Renal cortical epithelial cell (primary cell): ENCODE measurements around the gene INPP1. TPM values are rescaled to one million over a fixed set of nuclear protein-coding genes. Genes with fewer than 3 reads are reported as not detected.
A peak's percentile ranks its signal among the peaks of the same experiment; 100 is the strongest.
"Not testable (repeated sequence)": the region's sequence is repeated elsewhere in the genome, so short reads cannot be mapped to it uniquely, and the experiment has no call there.

Experiments
- DNase-seq: peaks from one replicate; pipeline ENCODE4 v3.0.0-alpha.2; 2011; ENCODE audit warnings: low read depth
- total RNA-seq: library from RNA; depleted of rRNA; stranded (reverse); fragments of >200 nt; gene quantifications from 2 replicates; pipeline ENCODE4 v1.2.3, GENCODE V29; 2014

The INPP1 gene
- 6.9 and 11.1 TPM in 2 replicates for total RNA-seq

- peak; percentile 18 for DNase-seq
Observed at GRCh38 chr2:190343536-190344275, at the start of gene INPP1. Gene INPP1, plus strand, starts transcription at chr2:190343589. Its CDS starts 16,514 bp downstream, at chr2:190360103.

- DNase-seq, result not testable (repeated sequence)
Observed at GRCh38 chr2:190297880-190298279, 45.5 kb upstream of the INPP1 start.

GRCh38 chr2:190301032-190301431 is 42.4 kb upstream of the INPP1 start:
- DNase-seq, result no peak

GRCh38 chr2:190302052-190302451 is 41.3 kb upstream of the INPP1 start:
- no peak for DNase-seq

- DNase-seq, result no peak
Observed at GRCh38 chr2:190303647-190304046, 39.7 kb upstream of the INPP1 start.

- DNase-seq, result no peak
Observed at GRCh38 chr2:190304404-190304803, 39.0 kb upstream of the INPP1 start.

GRCh38 chr2:190308031-190308430 is 35.4 kb upstream of the INPP1 start:
- no peak for DNase-seq

- DNase-seq, result no peak
Observed at GRCh38 chr2:190311893-190312634, 31.3 kb upstream of the INPP1 start.

GRCh38 chr2:190312635-190313025 is 30.8 kb upstream of the INPP1 start:
- not testable (repeated sequence) for DNase-seq

- no peak for DNase-seq
Observed at GRCh38 chr2:190313880-190314279, 29.5 kb upstream of the INPP1 start.

GRCh38 chr2:190315273-190315672 is 28.1 kb upstream of the INPP1 start:
- no peak for DNase-seq

GRCh38 chr2:190318514-190318913 is 24.9 kb upstream of the INPP1 start:
- peak; percentile 21 for DNase-seq

- DNase-seq, result no peak
Observed at GRCh38 chr2:190318931-190319554, 24.3 kb upstream of the INPP1 start.

- DNase-seq, result peak; percentile 96
Observed at GRCh38 chr2:190319555-190320498, 23.6 kb upstream of the INPP1 start, which contains the start of gene HIBCH. Gene HIBCH, minus strand, starts transcription at chr2:190319826. Its CDS starts 76 bp downstream, at chr2:190319750.

GRCh38 chr2:190320696-190321095 is 22.7 kb upstream of the INPP1 start:
- DNase-seq, result no peak

- no peak for DNase-seq
Observed at GRCh38 chr2:190323406-190323805, 20.0 kb upstream of the INPP1 start.

GRCh38 chr2:190325588-190325987 is 17.8 kb upstream of the INPP1 start:
- no peak for DNase-seq

GRCh38 chr2:190327867-190328572 is 15.4 kb upstream of the INPP1 start:
- no peak for DNase-seq

- peak; percentile 48 for DNase-seq
Observed at GRCh38 chr2:190328573-190329147, 14.7 kb upstream of the INPP1 start.

GRCh38 chr2:190333395-190333794 is 10.0 kb upstream of the INPP1 start:
- no peak for DNase-seq
